ENCODE data around the gene PARP9. TPM values are rescaled to one million over a fixed set of nuclear protein-coding genes. Genes with fewer than 3 reads are reported as not detected.
A peak's percentile ranks its signal among the peaks of the same experiment; 100 is the strongest.

PARP9 gene
- total and polyA plus RNA-seq, 2 of the 13 experiments (the other 11 are each of a cell fraction or from before 2014, with no cell fraction given) = 6.5 to 10.6 TPM

- TF ChIP-seq GATAD1 (CRISPR knock-in tag; IDR thresholded peaks at IDR 0.05) (no peak), ZKSCAN5 (CRISPR knock-in tag; IDR thresholded peaks at IDR 0.05) (peak; percentile 91), ATF7-NPFF (CRISPR knock-in tag; IDR thresholded peaks at IDR 0.05; ENCODE audit: low read depth) (no peak), TP53 (CRISPR knock-in tag; conservative IDR thresholded peaks at IDR 0.05) (0 out of 2 replicates have a peak, but pooled peaks have one; percentile 43), ZNF878 (CRISPR knock-in tag; IDR thresholded peaks at IDR 0.05) (no peak), ZNF687 (CRISPR knock-in tag; IDR thresholded peaks at IDR 0.05) (no peak), NFIC (IDR thresholded peaks at IDR 0.05; ENCODE audit: low read length) (no peak), CTCF (CRISPR knock-in tag; IDR thresholded peaks at IDR 0.05) (peak; percentile 14; the same call in 1 of the 2 replicates), GFI1 (CRISPR knock-in tag; IDR thresholded peaks at IDR 0.05; ENCODE audit: borderline replicate concordance) (peak; percentile 83; the same call in 1 of the 2 replicates), SPEN (CRISPR knock-in tag; IDR thresholded peaks at IDR 0.05; ENCODE audit: low read depth) (0 out of 2 replicates have a peak, but pooled peaks have one; percentile 28), ZNF747 (CRISPR knock-in tag; IDR thresholded peaks at IDR 0.05; ENCODE audit: borderline replicate concordance) (no peak), NR3C1 (CRISPR knock-in tag; IDR thresholded peaks at IDR 0.05) (no peak), CERS6 (CRISPR knock-in tag; IDR thresholded peaks at IDR 0.05) (no peak), KDM2A (CRISPR knock-in tag; IDR thresholded peaks at IDR 0.05; ENCODE audit: borderline replicate concordance, low read depth) (0 out of 2 replicates have a peak, but pooled peaks have one; percentile 25), MIER3 (CRISPR knock-in tag; IDR thresholded peaks at IDR 0.05; ENCODE audit: borderline replicate concordance) (no peak), U2AF1 (optimal IDR thresholded peaks at IDR 0.05; ENCODE audit: low read depth, low read length) (no peak), U2AF2 (IDR thresholded peaks at IDR 0.05; ENCODE audit: low read depth, low read length) (no peak), ZNF672 (CRISPR knock-in tag; IDR thresholded peaks at IDR 0.05) (no peak), FLYWCH1 (CRISPR knock-in tag; IDR thresholded peaks at IDR 0.05) (no peak), ZNF556 (CRISPR knock-in tag; IDR thresholded peaks at IDR 0.05; ENCODE audit: borderline replicate concordance) (no peak), HMG20B (CRISPR knock-in tag; conservative IDR thresholded peaks at IDR 0.05) (0 out of 2 replicates have a peak, but pooled peaks have one; percentile 52), SIX4 (CRISPR knock-in tag; IDR thresholded peaks at IDR 0.05) (peak; percentile 99), ATF6 (CRISPR knock-in tag; conservative IDR thresholded peaks at IDR 0.05) (no peak)
These were observed 8.9 kb upstream of the PARP9 start (continued) for GRCh38 chr3:122572940-122573412.
